ENCODE measurements around the gene PDLIM1.
A peak's percentile ranks its signal among the peaks of the same experiment; 100 is the strongest.

The PDLIM1 gene

DNA sequence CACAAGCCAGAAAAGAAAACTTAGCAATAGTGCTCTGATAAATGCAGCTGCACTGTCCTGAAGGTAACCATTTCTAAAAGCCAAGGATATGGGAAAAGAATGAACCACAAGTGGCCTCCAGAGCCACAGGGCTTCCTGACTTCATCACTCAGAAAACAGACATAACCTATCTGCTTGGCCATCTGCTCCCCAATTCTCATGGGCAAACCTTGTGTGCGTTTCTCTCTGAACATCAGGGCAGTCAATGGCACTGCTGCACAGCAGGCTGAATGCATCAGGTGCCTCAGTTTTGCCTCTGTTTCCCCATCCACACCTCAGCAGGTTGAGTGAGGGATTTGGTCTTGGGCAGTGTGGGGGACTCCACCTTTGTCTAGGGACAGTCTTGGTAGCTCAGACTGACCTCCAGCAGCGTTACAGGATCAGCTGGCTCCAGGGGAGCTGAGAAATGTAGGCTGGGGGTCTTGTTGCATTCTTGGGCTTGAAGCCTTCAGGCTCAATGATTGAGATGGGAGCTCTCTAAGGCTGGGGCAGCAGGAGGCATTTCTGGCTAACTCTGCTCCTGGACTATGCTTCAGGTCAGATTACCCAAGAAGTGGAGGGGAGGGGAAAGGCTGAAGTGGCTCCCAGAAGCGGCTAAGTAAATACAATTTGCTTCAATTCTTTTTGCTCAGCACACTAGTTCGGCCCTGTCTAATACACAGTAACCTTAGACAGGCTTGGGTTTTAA, 23.6 kb upstream of the PDLIM1 start:
- no peak for DNase-seq (ENCODE audit: low spot score)

DNA sequence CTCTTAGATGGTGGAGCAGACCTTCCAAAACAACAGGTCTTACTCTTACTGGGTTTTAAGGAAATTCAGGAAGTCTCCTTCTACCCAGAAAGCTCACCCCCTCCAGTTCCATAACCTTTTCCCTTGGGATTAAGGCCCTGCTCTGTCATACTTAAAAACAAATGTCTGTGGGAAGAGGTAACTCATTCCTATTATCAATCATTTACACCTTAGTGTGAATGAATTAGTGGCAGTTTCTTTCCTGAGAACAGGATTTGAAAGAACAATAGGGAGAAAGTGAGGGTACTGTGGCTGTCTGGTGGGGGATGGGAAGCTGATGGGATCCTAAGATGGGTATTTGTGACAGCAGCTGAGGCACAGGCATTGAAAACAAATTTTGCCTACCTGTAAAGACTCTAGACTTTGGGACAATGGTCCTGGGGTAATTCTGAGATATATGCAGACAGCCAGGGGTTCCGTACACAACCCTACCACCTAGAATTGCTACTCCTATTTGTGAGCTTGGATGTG, 22.2 kb upstream of the PDLIM1 start:
- no peak for DNase-seq (ENCODE audit: low spot score)

DNA sequence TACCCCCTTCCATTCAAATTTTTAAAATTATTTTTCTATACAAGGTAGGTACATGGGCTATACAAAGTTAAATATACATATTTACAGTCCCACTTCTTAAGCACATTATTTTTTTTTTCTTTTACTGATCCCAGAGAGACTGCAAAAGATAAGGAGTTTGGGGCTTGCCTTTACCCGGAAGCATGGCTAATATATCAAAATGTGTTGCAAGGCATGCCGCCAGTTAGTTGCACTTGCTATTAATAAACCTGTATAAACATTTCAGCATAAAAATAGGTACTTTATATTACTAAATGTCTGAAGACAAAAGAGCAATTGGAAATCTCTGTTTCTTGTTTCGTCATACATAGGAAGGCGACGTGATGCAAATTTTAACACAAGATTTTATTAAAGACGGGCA, 21.5 kb upstream of the PDLIM1 start:
- no peak for DNase-seq (ENCODE audit: low spot score)

DNA sequence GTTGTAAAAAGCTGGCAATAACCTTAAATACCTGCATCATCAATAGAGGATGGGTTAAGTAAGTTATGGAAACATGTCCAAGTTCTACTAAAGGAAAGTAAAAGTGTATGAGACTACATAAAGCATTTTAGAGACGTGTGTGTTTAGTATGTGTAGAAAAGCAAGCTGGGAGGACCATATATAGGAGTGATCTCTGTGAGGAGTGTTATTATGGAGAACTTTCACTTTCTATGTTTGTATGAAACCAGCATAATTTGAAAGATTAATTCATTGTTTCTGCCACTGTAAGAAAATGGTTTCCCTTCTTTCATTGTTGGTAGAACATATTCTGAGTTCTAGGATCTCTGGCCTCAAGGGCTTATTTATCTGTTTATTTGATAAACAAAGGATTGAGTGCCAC, 19.2 kb upstream of the PDLIM1 start:
- DNase-seq (ENCODE audit: low spot score): no peak

DNA sequence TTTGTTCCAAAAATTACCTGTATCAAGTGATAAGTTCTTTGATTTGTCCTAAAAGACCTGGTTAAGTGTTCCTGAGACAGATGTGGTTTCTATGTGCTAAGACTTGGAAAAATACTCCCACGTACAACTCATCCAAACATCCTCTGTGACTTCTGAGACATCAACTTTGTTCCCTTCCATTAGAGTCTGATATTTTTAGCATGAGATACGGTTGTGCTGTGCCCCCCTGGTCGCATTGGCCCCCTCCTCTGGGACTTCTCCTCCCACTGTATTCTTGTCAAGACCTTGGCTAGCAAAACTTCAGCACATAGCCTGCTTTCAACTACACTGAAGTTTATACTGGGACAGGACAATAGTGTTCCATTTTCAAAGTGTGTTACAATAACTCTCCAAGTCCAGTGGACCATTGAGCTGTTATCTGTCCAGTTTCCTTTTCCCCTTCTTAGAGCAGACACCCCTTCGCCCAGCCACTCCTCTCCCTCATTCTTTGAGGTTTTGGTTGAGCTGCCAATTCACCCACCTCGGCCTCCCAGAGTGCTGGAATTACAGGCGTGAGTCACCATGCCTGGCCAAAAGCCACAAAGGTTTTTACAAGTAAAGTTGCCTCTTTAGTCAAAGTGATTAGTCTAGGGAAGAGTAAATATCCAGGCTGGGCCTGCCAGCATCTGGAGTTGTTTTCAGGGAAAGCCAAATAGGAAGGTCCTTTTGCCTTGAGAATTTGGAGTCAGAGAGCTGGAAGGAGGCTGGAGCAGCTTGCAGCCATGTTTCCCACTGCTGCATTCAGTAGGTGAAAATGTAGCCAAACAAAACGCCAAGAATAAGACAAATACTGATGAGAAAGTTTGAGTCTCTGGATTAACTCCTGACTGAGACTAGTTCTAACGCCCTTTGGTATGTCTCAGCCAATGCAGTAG, 17.8 kb upstream of the PDLIM1 start:
- DNase-seq (ENCODE audit: low spot score): peak; percentile 77

DNA sequence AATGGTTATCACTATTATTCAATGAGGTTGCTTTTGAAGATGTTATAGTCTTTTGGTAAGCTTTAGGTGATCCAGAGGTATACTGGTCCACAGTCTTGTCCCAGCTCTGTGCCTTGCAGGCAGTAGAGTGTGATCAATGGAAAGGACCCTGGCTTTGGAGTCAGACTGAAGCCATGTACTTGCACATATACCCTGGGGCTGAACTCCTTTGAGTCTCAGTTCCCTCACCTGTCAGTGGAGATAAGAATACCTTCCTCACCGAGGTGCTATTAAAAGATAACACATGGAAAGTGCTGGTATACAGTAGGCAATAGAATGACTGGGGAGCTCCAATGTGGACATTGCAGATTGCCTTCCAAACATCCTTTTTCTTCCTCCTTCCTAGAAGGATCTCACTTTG, 16.0 kb upstream of the PDLIM1 start:
- DNase-seq (ENCODE audit: low spot score): no peak

DNA sequence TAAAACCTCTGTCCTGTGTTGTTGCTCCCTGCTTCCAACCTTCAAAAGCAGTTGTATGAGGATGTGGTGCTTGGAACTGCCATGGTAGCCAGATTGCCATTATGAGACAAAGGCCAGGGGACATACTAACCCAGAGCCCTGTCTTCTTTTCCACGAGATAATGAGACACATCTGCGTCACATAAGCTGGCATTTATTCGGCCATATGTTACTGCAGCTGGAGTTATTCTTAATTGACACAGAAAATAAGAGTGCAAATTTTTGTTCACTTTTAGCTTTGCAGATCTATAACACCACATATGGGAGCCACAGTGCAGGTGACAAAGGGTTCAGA, 15.5 kb upstream of the PDLIM1 start:
- DNase-seq (ENCODE audit: low spot score): no peak

DNA sequence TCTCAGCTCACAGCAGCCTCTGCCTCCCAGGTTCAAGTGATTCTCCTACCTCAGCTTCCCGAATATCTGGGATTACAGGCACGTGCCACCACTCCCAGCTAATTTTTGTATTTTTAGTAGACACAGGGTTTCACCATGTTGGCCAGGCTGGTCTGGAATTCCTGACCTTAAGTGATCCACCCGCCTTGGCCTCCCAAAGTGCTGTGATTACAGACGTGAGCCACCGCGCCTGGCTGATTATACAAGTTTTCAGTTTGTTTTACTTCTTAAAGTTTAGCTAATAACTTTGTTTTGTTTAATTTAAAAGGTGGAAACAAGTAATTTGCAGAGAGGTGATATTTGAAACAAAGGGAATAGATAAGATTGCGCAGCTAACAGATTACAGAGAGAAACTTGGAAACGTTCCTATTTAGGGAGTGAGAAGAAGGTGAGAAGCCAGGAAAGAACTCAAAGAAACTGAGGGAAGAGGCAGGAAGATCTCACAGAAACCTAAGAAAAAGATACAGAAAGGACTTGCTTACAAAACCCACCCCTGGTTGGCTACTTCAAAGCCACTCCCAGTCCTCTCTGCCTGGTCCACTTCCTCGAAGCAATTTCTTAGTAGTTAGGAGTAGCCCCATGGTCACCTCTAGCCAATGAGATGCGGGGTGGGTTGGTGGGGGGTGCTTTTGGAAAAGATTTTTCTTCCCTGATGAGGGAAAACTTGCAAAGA, 15.0 kb upstream of the PDLIM1 start:
- DNase-seq (ENCODE audit: low spot score): no peak

DNA sequence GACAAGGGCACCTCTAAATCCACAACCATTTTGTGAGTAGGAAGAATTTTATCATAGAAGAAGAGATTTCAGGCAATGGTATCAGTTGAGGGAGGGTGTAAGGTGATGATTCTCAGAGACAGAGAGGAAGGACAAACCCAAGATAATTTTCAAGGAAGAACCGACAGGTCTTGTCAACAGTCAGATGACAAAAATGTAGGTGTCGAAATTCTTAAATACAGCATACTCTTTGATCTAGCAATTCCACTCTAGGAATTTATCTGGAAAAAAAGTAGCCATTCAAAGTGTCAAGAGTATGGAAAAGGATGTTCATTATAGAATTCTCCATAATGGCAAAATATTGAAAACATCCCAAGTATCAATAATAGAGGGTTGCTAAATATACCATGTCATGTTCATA, 14.2 kb upstream of the PDLIM1 start:
- DNase-seq (ENCODE audit: low spot score): no peak

DNA sequence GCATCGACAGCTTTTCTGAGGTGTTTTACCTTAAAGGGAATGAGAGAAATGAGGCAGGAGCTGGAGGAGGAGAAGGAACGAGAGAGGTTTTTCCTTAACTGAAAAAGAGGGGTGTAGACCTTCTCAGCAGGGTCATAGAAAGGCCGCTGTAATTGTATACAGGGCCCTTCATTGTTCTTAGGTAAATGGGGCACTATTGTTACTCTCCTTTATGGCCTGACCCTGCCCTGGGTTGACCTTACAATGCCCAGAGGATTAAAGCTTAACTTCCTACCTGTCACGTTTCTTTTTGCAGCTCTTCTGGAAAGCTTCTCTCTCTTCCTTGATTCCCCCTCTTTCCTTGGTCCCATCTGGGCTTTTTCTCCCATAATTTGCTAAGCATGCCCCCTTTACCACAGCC, 13.7 kb upstream of the PDLIM1 start:
- DNase-seq (ENCODE audit: low spot score): no peak

DNA sequence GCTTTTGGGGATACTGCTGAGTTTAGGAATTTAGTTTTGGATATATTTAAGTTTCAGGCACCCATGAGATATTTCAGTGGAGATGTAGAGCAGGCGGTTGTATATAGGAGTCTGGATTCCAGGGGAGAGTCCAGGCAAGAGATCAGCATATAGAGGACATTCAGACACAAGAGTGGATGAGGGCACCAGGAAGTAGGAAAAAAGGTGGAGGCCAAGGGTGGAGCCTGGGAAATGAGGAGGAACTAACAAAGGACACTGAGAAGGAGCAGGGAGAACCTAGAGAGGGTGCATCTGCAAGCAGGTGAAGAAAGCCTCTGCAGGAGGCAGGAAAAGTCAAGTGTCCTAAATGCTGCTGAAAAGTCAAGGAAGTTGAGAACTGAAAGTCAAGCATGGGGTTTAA, 13.1 kb upstream of the PDLIM1 start:
- no peak for DNase-seq (ENCODE audit: low spot score)

DNA sequence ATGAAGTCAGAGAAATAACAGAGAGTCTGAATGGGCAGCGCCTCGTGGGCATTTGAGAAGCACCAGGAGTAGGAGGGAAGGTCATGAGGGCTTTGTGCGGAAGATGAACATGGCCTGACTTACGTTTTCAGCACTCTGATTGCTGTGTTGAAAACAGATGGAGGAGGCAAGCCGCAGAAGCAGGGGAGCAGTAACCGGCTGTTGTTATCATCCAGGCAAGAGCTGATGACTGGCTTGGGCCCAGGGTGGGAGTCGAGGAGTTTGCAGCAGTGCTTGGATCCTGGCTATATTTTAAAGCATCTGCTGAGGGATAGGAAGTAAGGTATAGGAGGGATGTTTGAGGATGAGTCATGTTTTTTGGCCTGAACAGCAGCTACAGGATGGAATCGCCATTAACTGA, 12.7 kb upstream of the PDLIM1 start:
- DNase-seq (ENCODE audit: low spot score): no peak

DNA sequence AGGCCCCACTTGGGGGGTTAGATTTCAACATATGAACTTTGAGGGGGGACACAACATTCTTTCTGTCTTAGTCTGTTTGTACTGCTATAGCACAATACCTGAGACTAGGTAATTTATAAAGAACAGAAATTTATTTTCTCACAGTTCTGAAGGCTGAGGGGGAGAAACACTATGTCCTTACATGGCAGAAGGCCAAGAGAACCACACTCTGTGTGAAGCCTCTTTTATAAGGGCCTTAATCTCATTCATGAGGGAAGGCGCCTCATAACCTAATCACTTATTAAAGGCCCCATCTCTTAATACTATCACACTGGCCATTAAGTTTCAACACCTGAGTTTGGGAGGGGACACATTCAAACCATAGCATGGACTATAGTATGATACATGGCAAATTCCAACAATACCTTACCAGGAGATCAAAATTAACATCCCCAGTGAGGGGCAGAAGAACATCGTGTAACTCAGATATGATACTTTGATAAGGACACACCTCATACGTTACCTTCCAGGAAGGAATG, 9.3 kb upstream of the PDLIM1 start:
- no peak for DNase-seq (ENCODE audit: low spot score)

DNA sequence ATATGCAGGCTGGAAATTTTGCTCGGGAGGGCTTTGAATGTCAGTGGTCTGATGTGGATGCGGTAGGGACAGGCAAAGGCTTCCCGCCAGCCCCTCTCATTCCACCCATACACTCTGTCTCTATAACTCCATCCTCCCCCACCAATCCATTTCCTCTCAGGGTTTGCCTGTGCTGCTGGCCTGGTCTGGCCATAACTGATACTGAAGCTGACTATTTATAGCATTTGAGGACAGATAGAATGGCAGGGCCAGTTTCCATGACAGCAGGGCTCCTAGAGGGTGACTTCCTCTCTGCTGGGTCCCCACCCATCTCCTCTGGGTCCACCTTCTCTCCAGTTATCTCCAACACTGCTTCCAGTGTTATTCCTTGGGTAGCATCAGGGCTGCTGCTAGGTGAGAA, 6.6 kb upstream of the PDLIM1 start:
- DNase-seq (ENCODE audit: low spot score): no peak

DNA sequence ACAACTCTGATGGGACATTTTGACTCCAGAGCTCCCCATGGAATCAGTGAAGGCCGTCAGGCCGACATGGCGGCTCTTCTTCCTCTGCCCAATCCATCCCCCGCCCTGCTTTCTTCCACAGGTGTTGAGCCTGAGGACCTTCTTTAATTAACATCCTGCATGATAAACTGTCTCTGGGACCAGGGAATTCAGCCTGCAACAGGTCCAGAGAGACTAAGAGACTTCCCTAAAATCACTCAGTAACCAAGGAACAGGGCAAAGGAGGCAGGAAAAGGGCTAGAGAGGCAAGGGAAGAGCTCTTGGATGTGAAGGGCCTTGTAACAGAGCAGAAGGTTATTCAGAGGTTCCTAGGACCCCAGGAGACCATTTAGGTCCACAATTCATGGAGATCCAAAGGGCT, 6.0 kb upstream of the PDLIM1 start:
- no peak for DNase-seq (ENCODE audit: low spot score)

DNA sequence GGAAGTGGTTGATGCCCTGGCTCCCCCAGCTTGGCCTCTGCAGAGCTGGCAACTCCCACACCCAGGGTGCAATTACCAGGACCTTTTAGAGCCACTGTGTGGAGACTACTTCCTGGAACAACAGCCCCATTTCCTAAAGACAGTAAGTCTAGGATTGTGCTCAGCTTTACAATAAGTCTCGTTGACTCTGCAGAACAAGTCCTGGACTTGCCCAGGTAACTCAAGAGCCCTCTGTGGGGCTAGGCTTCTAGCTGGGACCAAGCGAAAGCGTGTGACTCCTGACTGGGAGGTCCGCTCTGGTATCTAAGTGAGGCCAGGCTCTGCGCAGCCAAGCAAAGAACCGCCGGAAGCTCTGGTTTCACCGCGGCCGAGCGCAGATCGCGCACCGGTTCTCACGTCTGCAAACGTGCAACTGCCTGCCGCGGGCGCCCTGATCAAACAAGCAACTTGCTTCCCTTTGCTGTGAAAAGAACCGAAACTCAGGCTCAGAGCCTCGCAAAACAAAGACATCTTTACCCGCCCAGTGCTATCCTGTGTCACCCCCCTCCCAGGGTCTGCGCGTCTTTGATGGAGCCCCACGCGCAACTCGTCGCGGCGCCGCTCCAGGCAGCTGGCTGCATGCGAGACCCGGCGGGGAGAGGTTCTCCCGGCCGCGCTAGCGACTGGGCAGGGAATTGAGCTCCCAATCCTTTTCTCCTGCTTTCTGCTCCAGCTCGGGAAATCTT, 4.4 kb upstream of the PDLIM1 start:
- no peak for DNase-seq (ENCODE audit: low spot score)

DNA sequence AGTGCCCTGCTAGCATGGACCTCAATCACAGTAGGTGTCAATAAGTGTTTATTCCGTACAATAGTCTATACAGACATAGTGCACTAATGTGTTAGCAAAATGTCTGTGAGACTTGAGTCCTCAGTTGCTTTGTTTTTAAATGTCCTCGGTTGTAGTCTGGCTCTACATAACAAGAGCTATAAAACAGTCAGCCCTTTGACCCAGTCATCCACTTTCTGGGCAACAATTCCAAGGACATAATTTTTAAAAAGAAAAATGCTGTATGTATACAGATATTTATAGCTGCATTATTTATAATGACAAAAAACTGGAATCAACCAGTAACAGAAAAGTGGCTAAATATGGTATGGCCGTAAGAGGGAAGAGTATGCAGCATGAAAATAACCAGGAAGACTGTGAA, 2.8 kb upstream of the PDLIM1 start:
- DNase-seq (ENCODE audit: low spot score): no peak

DNA sequence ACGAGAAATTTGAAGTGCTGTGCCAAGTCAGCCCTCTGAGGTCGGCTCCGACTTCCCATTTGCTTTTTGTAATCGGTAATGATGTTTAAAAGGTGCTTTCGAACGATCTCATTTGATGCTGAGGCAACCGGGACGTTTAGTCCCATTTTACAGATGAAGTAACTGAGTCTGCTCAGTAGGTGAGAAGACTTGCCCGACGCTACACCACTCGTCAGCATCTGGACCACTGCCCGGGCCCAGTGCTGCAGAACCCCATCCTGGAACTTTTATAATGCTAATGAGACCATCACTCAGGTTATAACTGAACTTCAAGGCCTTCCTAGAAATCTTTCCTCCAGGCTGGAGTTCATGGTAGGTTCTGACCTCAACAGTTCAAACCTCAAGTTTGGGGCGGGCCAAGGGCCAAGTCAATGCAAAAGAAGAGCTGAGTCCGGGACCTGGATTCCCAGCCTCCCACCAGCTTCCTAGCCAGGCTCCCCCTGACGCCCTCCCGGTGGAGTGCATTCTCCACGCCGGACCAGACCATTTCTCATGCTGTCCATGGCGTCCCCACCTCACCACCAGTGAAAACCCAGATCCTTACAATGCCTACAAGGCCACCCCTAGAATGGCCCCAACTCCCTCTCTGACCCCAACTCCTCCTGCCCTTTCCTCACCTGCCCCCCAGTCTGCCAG, 699 bp upstream of the PDLIM1 start:
- DNase-seq (ENCODE audit: low spot score): no peak

DNA sequence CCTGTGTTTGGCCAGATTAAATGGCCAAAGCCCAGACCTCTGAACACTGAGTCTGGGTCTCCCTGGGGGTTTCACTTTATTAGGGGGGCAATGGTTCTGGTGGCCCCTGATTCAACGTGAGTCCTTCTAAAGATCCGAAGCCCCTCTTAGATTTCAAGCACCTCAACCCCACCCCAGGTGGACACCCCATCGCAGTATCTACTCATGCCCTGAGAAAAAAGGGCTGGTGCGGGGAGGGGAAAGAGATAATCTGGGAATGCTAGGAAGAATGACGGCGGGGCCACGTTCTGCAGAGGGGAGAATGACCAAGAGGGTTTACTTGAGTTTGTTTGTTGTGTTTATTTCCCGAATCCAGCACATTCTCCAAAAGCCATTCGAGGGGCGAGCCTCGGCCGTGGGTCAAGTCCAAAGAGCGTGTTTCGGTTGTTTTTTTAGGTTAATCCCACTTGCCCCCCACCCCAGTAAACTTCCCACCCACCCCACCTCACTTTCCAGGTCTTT, 832 bp downstream of the PDLIM1 start:
- DNase-seq (ENCODE audit: low spot score): no peak

DNA sequence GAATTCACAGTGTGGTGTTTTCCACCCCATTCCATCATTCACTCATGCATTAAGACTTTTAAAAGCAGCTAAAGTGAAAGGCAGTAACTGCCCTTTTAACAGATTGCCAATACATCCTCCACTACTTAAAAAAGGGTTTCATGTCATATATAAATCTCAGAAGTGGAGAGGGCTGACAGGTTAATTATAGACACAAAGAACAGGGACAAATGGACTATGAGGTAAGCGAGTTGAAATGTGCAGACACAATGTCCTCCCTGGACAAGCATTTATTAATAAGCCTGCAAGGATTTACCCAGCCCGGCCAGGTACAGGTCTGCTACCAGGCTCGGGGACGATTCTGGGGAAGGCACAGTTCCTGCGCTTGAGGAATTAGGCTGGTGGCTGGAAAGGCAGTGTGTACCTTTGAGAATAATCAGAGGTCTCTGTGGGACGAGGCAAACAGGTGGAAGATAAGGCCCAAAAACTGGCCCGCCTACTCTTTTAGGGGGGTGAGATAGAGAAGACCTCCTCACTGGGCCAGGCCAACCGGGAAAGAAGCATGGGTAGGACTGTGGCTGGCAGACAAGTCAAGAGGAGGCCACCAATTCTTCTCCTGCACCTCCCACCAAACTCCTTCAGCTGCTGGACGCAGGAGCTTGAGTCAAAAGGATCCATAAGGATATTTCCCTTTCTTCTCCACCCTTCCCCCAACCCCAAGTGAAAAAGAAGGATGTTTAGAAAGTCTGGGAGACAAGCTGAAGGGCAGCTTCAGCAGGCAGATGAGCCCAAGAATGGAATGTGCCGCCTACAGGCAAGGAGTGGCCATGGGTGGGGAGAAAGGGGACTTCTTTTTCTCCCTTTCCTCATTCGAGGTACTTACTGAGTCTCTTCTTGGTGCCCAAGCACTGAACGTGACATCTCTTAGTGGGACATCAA, 1.5 kb downstream of the PDLIM1 start:
- DNase-seq (ENCODE audit: low spot score): no peak
